K562 (cell line): Measurements from ENCODE around the gene CD164. TPM values are rescaled to one million over a fixed set of nuclear protein-coding genes. Genes with fewer than 3 reads are reported as not detected.
A peak's percentile ranks its signal among the peaks of the same experiment; 100 is the strongest.

Experiments
- ATF4 ChIP-seq: fragments of 450-650 bp; formaldehyde crosslinking; IDR thresholded peaks from 2 replicates; pipeline ENCODE4 v1.4.0; 2022; ENCODE audit warnings: mild to moderate bottlenecking, moderate library complexity
- CCNT2 ChIP-seq: IDR thresholded peaks from 2 replicates; pipeline ENCODE4 v1.6.1; 2011; ENCODE audit warnings: borderline replicate concordance, low read depth, mild to moderate bottlenecking, moderate library complexity, mixed read lengths, low read length; ENCODE audit not compliant: insufficient read length; ENCODE audit errors: extremely low read depth
- CREB3 ChIP-seq: fragments of 450-650 bp; conservative IDR thresholded peaks from 2 replicates; pipeline ENCODE4 v1.6.1; 2016; ENCODE audit warnings: missing genetic modification characterization, low read depth, mild to moderate bottlenecking, missing compliant biosample characterization, moderate library complexity
- E2F5 ChIP-seq: sonication (generic); formaldehyde crosslinking; IDR thresholded peaks from 2 replicates; pipeline ENCODE4 v1.8.0; 2022; ENCODE audit warnings: mild to moderate bottlenecking, missing genetic modification reagents
- TSHZ1 ChIP-seq: fragments of 250-450 bp; sonication (Bioruptor Pico); IDR thresholded peaks from 2 replicates; pipeline ENCODE4 v1.4.0; 2020; ENCODE audit warnings: mild to moderate bottlenecking, moderate library complexity
- VEZF1 ChIP-seq: fragments of 200-800 bp; sonication (Bioruptor generic); IDR thresholded peaks from 2 replicates; pipeline ENCODE4 v1.6.1; 2017; ENCODE audit warnings: missing genetic modification characterization, missing compliant biosample characterization
- ZFPM2 ChIP-seq: fragments of 250-450 bp; sonication (Bioruptor Pico); IDR thresholded peaks from 2 replicates; pipeline ENCODE4 v1.5.1; 2022; ENCODE audit warnings: mild to moderate bottlenecking
- ZNF253 ChIP-seq: fragments of 250-450 bp; sonication (Bioruptor Pico); conservative IDR thresholded peaks from 2 replicates; pipeline ENCODE4 v1.6.1; 2021; ENCODE audit warnings: mild to moderate bottlenecking
- polyA plus RNA-seq, 8 experiments: library from polyadenylated mRNA; depleted of rRNA in 4 of 8; stranded (reverse) in 5 of 8; unstranded in 3 of 8; fragments of >200 nt; fragmentation: Nextera tagmentation in 2 of 8; fragmentation: Illumina TruSeq in 1 of 8; extraction: Ambion mirVana in 2 of 8; extraction: Trizol in 1 of 8; gene quantifications; 2 replicates each; pipeline versions ENCODE4 v1.2.1 to v1.2.3, GENCODE V29; 2011 to 2014; ENCODE audit warnings: inconsistent platforms in 1 of 8, missing spikeins in 1 of 8
- total RNA-seq, 7 experiments: library from RNA; depleted of rRNA in 6 of 7; stranded (reverse); fragments of >200 nt in 6 of 7; fragmentation: Illumina TruSeq in 2 of 7; extraction: Trizol in 2 of 7; gene quantifications; 2 replicates each; pipeline versions ENCODE4 v1.2.1 to v1.2.3, GENCODE V29; 2011 to 2021; ENCODE audit warnings: low replicate concordance in 1 of 7

The CD164 gene
- total and polyA plus RNA-seq, 9 of the 15 experiments (the other 6 are each of a cell fraction or from before 2014, with no cell fraction given): 79.5 to 317 (median 165) TPM

GRCh38 chr6:109336221-109336961, 45.9 kb downstream of the CD164 start (continued):
- TF ChIP-seq E2F5 (CRISPR knock-in tag): no peak
- TF ChIP-seq CREB3 (tag): no peak
- no peak for TF ChIP-seq ZNF253 (CRISPR knock-in tag)
- TF ChIP-seq CCNT2: no peak
- no peak for TF ChIP-seq TSHZ1 (CRISPR knock-in tag)
- TF ChIP-seq VEZF1: no peak
- no peak for TF ChIP-seq ZFPM2 (CRISPR knock-in tag)
- TF ChIP-seq ATF4 (CRISPR knock-in tag): peak; percentile 93
